DND-41 (cell line): Measurements from ENCODE around the gene WNT7B.

Source experiments
- ATAC-seq: fragments of 200-7000 bp; cut with Tn5 transposase; 3 replicates; pipeline ENCODE4 v1.9.1; 2021; ENCODE audit warnings: low read depth; ENCODE audit not compliant: insufficient read depth
- DNase-seq: peaks from one replicate; pipeline ENCODE4 v3.0.0-alpha.2; 2020
- H2AFZ ChIP-seq: 2 replicates; pipeline ENCODE4 v1.6.0; 2012; ENCODE audit warnings: low read depth, low read length
- H3K27ac ChIP-seq: 2 replicates; pipeline ENCODE4 v1.5.1; 2012; ENCODE audit warnings: low read length, inconsistent platforms
- H3K27me3 ChIP-seq: fragments of 200-600 bp; sonication (generic); 2 replicates; pipeline ENCODE4 v1.6.0; 2012; ENCODE audit warnings: low read length, mild to moderate bottlenecking, inconsistent platforms; ENCODE audit not compliant: insufficient read depth, poor library complexity
- H3K36me3 ChIP-seq: 2 replicates; pipeline ENCODE4 v1.5.1; 2012; ENCODE audit warnings: low read length, inconsistent platforms; ENCODE audit not compliant: insufficient read depth
- H3K4me1 ChIP-seq: 2 replicates; pipeline ENCODE4 v1.5.1; 2012; ENCODE audit warnings: mild to moderate bottlenecking, low read length; ENCODE audit not compliant: insufficient read depth
- H3K4me2 ChIP-seq: 2 replicates; pipeline ENCODE4 v1.6.0; 2012; ENCODE audit warnings: mild to moderate bottlenecking, moderate library complexity, low read length, inconsistent platforms; ENCODE audit not compliant: insufficient read depth
- H3K4me3 ChIP-seq, 2 experiments: fragments of 200-600 bp in 1 of 2; shearing (Covaris generic) in 1 of 2; 2 replicates each; pipeline ENCODE4 v1.5.1; 2012 to 2016; ENCODE audit warnings: inconsistent platforms in 2 of 2, low read length in 2 of 2, mild to moderate bottlenecking in 2 of 2, low read depth in 1 of 2, moderate library complexity in 1 of 2
- H3K79me2 ChIP-seq: 2 replicates; pipeline ENCODE4 v1.6.0; 2012; ENCODE audit warnings: low read length, inconsistent platforms; ENCODE audit not compliant: insufficient read depth
- H3K9ac ChIP-seq: 2 replicates; pipeline ENCODE4 v1.6.0; 2012; ENCODE audit warnings: low read depth, mild to moderate bottlenecking, inconsistent platforms, low read length, moderate library complexity
- H3K9me3 ChIP-seq: 2 replicates; pipeline ENCODE4 v1.5.1; 2012; ENCODE audit warnings: low read length, moderate library complexity, mild to moderate bottlenecking, inconsistent platforms; ENCODE audit not compliant: insufficient read depth, severe bottlenecking
- H4K20me1 ChIP-seq: 2 replicates; pipeline ENCODE4 v1.6.0; 2012; ENCODE audit warnings: low read length; ENCODE audit not compliant: insufficient read depth
- EZH2 ChIP-seq: IDR thresholded peaks from 3 replicates; pipeline ENCODE4 v1.6.1; 2012; ENCODE audit warnings: borderline replicate concordance, low read depth, mild to moderate bottlenecking, moderate library complexity, low read length, inconsistent platforms; ENCODE audit not compliant: severe bottlenecking
- TF ChIP-seq, protein P1 (sequence below): IDR thresholded peaks from 2 replicates; pipeline ENCODE4 v1.5.1; 2012; ENCODE audit warnings: borderline replicate concordance, low read length, moderate library complexity, mild to moderate bottlenecking; ENCODE audit not compliant: poor library complexity, severe bottlenecking; ENCODE audit errors: extremely low read depth

Gene WNT7B

GRCh38 chr22:45934659-45935341 is 42.2 kb downstream of the WNT7B start:
- Histone ChIP-seq H2AFZ (no peak overlapping the region), H3K4me3 (no peak overlapping the region), H3K27me3 (peaks cover 5% of the 10 kb centered on the region)

DNA sequence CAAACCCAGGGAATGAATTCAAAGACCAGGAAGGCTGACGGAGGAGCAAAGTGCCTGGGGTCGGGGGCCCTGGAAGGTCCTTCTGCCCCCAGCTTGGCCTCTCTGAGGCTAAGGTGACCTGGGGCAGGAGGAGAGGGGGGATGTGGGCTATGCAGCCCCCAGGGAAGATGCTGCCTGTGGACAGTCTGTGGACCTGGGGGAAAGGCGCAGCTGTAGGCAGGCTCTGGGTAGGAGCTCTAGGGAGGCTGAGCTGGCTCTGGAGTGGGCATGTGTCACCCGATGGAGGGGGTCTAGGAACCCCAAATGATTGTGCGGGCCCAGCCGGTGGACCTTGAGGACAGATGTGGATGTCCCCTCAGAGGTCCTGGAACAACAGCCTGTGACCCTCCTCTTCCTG is 42.8 kb downstream of the WNT7B start:
- H3K27ac ChIP-seq = no peak overlapping the region
- no peak for TF ChIP-seq EZH2
- TF ChIP-seq, protein P1, sequence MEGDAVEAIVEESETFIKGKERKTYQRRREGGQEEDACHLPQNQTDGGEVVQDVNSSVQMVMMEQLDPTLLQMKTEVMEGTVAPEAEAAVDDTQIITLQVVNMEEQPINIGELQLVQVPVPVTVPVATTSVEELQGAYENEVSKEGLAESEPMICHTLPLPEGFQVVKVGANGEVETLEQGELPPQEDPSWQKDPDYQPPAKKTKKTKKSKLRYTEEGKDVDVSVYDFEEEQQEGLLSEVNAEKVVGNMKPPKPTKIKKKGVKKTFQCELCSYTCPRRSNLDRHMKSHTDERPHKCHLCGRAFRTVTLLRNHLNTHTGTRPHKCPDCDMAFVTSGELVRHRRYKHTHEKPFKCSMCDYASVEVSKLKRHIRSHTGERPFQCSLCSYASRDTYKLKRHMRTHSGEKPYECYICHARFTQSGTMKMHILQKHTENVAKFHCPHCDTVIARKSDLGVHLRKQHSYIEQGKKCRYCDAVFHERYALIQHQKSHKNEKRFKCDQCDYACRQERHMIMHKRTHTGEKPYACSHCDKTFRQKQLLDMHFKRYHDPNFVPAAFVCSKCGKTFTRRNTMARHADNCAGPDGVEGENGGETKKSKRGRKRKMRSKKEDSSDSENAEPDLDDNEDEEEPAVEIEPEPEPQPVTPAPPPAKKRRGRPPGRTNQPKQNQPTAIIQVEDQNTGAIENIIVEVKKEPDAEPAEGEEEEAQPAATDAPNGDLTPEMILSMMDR = no peak
- H2AFZ ChIP-seq = no peak overlapping the region
- ATAC-seq (no peak), DNase-seq (no peak)
- H3K9me3 ChIP-seq = no peaks in the 10 kb centered on the region
- no peak overlapping the region for H3K4me2 ChIP-seq
- no peak overlapping the region for H3K4me3 ChIP-seq
- H3K36me3 ChIP-seq = no peaks in the 10 kb centered on the region
- peaks cover 6% of the 10 kb centered on the region for H4K20me1 ChIP-seq
- H3K4me1 ChIP-seq = no peaks in the 10 kb centered on the region
- no peak overlapping the region for H3K9ac ChIP-seq
- no peaks in the 10 kb centered on the region for H3K79me2 ChIP-seq
- H3K27me3 ChIP-seq = peaks cover 5% of the 10 kb centered on the region

More at GRCh38 chr22:45934659-45935341, 42.2 kb downstream of the WNT7B start:
- H3K79me2 ChIP-seq = no peaks in the 10 kb centered on the region
- no peak overlapping the region for H3K27ac ChIP-seq
- H3K9ac ChIP-seq = no peak overlapping the region
- no peaks in the 10 kb centered on the region for H3K4me1 ChIP-seq
- no peaks in the 10 kb centered on the region for H3K9me3 ChIP-seq
- H3K4me2 ChIP-seq = no peak overlapping the region
- no peaks in the 10 kb centered on the region for H3K36me3 ChIP-seq
- TF ChIP-seq EZH2 = no peak
- TF ChIP-seq, protein P1 = no peak
- H4K20me1 ChIP-seq = peaks cover 6% of the 10 kb centered on the region
- DNase-seq (no peak), ATAC-seq (no peak)

DNA sequence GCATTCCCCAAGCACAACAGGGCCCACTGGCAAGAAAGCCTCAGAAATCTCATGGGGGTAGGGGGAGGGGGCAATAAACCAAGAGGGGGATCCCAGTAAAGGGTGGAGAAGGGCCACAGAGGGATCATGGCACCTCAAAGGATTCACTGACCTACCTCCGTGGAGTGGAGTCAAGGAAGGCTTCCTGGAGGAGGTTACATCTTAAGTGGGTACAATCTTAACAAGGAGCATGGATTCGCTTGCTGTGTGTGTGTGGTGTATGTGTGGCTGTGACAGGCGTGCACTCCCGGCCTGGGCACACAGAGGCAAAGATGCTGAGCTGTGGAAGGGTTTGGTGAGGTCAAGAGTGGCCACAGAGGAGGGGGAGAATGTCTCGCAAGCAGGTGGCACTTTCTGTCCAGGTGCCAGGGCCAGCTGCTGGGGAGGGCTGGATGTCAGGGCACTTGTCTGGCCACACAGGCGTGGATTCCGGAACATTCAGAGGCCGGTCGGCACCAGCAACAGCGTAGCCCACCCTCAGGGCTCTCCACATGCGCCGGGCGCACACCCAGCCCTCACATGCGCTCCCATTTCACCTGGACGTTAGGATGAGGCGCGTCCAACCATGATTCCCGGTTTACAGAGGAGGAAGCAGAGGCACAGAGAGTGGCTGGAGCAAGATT is 43.3 kb downstream of the WNT7B start:
- TF ChIP-seq, protein P1 = no peak
- TF ChIP-seq EZH2 = no peak
- Histone ChIP-seq H3K4me1 (no peaks in the 10 kb centered on the region), H3K27me3 (peaks cover 5% of the 10 kb centered on the region), H3K79me2 (no peaks in the 10 kb centered on the region), H3K27ac (no peak overlapping the region), H2AFZ (no peak overlapping the region), H3K4me3 (no peak overlapping the region), H3K4me2 (no peak overlapping the region), H4K20me1 (peaks cover 10% of the 10 kb centered on the region), H3K9me3 (no peaks in the 10 kb centered on the region), H3K36me3 (no peaks in the 10 kb centered on the region), H3K9ac (no peak overlapping the region)
- DNase-seq (no peak), ATAC-seq (no peak)
